ENCODE data around the gene CYP4F22. TPM values are rescaled to one million over a fixed set of nuclear protein-coding genes. Genes with fewer than 3 reads are reported as not detected.

Gene CYP4F22
- total and polyA plus RNA-seq, 2 of the 8 experiments (the other 6 are each of a cell fraction or from before 2014, with no cell fraction given), result not detected

- Histone ChIP-seq H3K56ac (replicated peaks; ENCODE audit: insufficient read length, low read depth, low read length) (no peak overlapping the region), H3K9ac (replicated peaks in 1 of 4; ENCODE audit: extremely low read depth in 1 of 4, low read depth in 3 of 4, low read length in 3 of 4) (no peak overlapping the region)
- no peak for FAIRE-seq
- TF ChIP-seq ATF3 (IDR thresholded peaks at IDR 0.05; ENCODE audit: insufficient read depth, low read depth, low read length) (no peak), RFX5 (IDR thresholded peaks at IDR 0.05; ENCODE audit: borderline replicate concordance, low read depth, low read length) (no peak), CREB1 (IDR thresholded peaks at IDR 0.05) (no peak), ZNF274 (IDR thresholded peaks at IDR 0.05; ENCODE audit: borderline replicate concordance, extremely low read depth, low read length) (no peak)
Measured at GRCh38 chr19:15584095-15584494, 75.8 kb downstream of the CYP4F22 start.

More at GRCh38 chr19:15584095-15584494, 75.8 kb downstream of the CYP4F22 start:
- H3K18ac ChIP-seq (ENCODE audit: extremely low read depth, low read length), result no peak overlapping the region
- no peak for DNase-seq (ENCODE audit: low read depth in 1 of 2, low spot score in 2 of 2)
- no peak overlapping the region for H4K8ac ChIP-seq (ENCODE audit: extremely low read depth, insufficient read depth, low read length)
- H3K36me3 ChIP-seq (ENCODE audit: control insufficient read depth in 2 of 4, insufficient read depth in 4 of 4, low read length in 3 of 4), result no peaks in the 10 kb centered on the region
- H2BK5ac ChIP-seq (ENCODE audit: low read depth, low read length), result no peak overlapping the region
- no peak overlapping the region for H2BK20ac ChIP-seq (ENCODE audit: low read length)
- H4K20me1 ChIP-seq (replicated peaks in 1 of 2; ENCODE audit: control insufficient read depth in 1 of 2, insufficient read depth in 2 of 2, low read length in 2 of 2), result no peaks in the 10 kb centered on the region
- H3K4ac ChIP-seq (replicated peaks; ENCODE audit: insufficient read length, low read depth, low read length), result no peak overlapping the region
- peaks cover 7 to 51% of the 10 kb centered on the region in 2 experiments for H3K9me3 ChIP-seq (ENCODE audit: insufficient read depth in 2 of 2, low read depth in 1 of 2, low read length in 1 of 2)
- H3K4me2 ChIP-seq (ENCODE audit: insufficient read depth in 1 of 2, low read depth in 2 of 2, low read length in 2 of 2), result no peak overlapping the region
- no peak overlapping the region for H2AFZ ChIP-seq (ENCODE audit: low read length)
- H2AK5ac ChIP-seq (ENCODE audit: low read depth, low read length), result no peak overlapping the region
- H3K79me1 ChIP-seq (ENCODE audit: low read depth, low read length), result no peaks in the 10 kb centered on the region
- no peaks in the 10 kb centered on the region for H3K4me1 ChIP-seq (replicated peaks in 1 of 4; ENCODE audit: control insufficient read depth in 3 of 4, insufficient read depth in 4 of 4, low read length in 3 of 4)
- H3K79me2 ChIP-seq (ENCODE audit: control insufficient read depth in 1 of 2, insufficient read depth in 2 of 2, low read length in 2 of 2), result no peaks in the 10 kb centered on the region
- ChIA-PET POLR2A (ENCODE audit: partially characterized antibody) (no interaction called here), CTCF (ENCODE audit: partially characterized antibody) (no interaction called here)
- whole genome bisulfite sequencing, 2 experiments (ENCODE audit: extremely low coverage in 1 of 2, insufficient coverage in 1 of 2, insufficient read length in 1 of 2, insufficient replicate concordance in 2 of 2, low coverage in 1 of 2, low lambda C conversion rate in 2 of 2, missing lambda C conversion rate in 1 of 2), result 66% methylated on average over 9 of the region's 10 CpGs; no CpG with 5 or more reads in 1 of the 2 experiments
- no peaks in the 10 kb centered on the region for H3K27me3 ChIP-seq (replicated peaks in 1 of 4; ENCODE audit: control insufficient read depth in 3 of 4, extremely low read depth in 1 of 4, insufficient read depth in 3 of 4, low read length in 3 of 4)
- H2BK15ac ChIP-seq (ENCODE audit: low read length), result no peak overlapping the region
- no peak overlapping the region for H3K4me3 ChIP-seq (ENCODE audit: extremely low read depth in 1 of 4, insufficient read depth in 2 of 4, low read depth in 3 of 4, low read length in 4 of 4)
- H3K14ac ChIP-seq (ENCODE audit: insufficient read length), result no peak overlapping the region
- H3K23me2 ChIP-seq (ENCODE audit: low read depth, low read length), result no peaks in the 10 kb centered on the region
- no peak overlapping the region for H3K23ac ChIP-seq (ENCODE audit: insufficient read length)
- no peak overlapping the region for H2BK120ac ChIP-seq (replicated peaks; ENCODE audit: low read depth, low read length)
- H4K5ac ChIP-seq (ENCODE audit: insufficient read length, low read depth, low read length), result no peak overlapping the region
- H3K27ac ChIP-seq (ENCODE audit: low read depth, low read length), result no peak overlapping the region
- no peak overlapping the region for H4K91ac ChIP-seq (replicated peaks; ENCODE audit: insufficient read length, low read length)
- no peak overlapping the region for H2BK12ac ChIP-seq (ENCODE audit: low read depth, low read length)
